ENCODE data around the gene SDK1.

Gene SDK1

DNA sequence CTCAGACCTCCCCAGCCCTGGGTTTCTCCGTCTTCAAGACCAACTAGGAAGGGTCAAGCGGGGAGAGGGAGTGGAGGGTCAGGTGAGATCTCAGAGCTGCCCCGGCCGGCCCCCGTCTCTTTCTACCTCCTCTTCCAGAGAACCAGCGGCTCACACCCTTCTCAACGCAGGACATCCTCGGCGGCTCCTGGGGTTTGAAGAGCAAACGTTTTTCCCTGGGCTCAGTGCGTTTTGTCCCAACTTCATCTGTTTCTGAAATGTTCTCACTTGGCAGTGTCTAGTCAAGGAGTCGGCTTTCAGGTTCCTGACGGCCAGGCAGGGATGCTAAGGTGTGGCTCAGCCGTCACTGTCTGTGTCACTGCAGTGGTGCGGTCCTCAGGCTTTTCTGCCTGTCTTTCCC lies 964.6 kb downstream of the SDK1 start:
- Histone ChIP-seq H3K27ac (no peak overlapping the region), H3K4me3 (no peak overlapping the region)
- no peak for DNase-seq (ENCODE audit: low spot score)
- TF ChIP-seq, protein P1, sequence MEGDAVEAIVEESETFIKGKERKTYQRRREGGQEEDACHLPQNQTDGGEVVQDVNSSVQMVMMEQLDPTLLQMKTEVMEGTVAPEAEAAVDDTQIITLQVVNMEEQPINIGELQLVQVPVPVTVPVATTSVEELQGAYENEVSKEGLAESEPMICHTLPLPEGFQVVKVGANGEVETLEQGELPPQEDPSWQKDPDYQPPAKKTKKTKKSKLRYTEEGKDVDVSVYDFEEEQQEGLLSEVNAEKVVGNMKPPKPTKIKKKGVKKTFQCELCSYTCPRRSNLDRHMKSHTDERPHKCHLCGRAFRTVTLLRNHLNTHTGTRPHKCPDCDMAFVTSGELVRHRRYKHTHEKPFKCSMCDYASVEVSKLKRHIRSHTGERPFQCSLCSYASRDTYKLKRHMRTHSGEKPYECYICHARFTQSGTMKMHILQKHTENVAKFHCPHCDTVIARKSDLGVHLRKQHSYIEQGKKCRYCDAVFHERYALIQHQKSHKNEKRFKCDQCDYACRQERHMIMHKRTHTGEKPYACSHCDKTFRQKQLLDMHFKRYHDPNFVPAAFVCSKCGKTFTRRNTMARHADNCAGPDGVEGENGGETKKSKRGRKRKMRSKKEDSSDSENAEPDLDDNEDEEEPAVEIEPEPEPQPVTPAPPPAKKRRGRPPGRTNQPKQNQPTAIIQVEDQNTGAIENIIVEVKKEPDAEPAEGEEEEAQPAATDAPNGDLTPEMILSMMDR (IDR thresholded peaks at IDR 0.05) = no peak

- H3K4me3 ChIP-seq = no peak overlapping the region
- peak; percentile 59 for DNase-seq (ENCODE audit: low spot score)
- TF ChIP-seq, protein P1 (IDR thresholded peaks at IDR 0.05) = no peak
- H3K27ac ChIP-seq = no peak overlapping the region
Observed at GRCh38 chr7:4266270-4267040, 965.4 kb downstream of the SDK1 start.

DNA sequence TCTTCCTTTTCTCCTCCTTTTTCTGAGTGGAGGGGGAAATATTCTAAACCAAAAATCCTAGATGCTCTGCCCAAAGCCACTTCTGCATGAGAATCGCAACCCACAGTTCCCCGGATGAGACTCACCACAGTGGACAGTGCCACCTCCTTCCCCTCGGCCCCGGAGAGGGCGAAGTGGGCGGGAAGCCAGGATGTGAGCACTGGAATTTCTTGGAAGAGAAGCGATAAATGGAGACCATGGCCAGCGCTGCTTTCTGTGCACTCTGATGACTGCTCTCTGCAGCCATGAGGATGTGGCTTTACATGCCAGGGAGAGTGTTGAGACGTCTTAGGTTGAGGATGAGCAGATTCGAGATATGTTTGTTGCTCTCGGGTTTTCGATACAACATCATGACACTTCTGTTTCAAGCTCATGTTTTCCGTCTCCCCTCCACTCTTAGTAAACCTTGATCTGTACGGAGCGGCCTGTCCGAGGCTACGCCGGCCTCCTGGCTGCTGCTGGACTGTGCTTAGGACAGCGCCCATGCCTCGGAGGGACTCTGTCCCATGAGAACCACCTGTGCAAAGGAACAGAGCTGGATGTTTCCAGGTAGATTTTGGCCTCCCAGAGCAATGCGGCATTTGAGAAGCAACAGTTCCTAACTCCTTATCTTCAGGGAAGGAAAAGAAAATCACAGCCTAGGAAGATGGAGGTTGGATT lies 966.4 kb downstream of the SDK1 start:
- TF ChIP-seq, protein P1 (IDR thresholded peaks at IDR 0.05) = no peak
- H3K27ac ChIP-seq = no peak overlapping the region
- DNase-seq (ENCODE audit: low spot score) = peak; percentile 56
- H3K4me3 ChIP-seq = no peak overlapping the region

- no peak overlapping the region for H3K27ac ChIP-seq
- DNase-seq (ENCODE audit: low spot score) = peak; percentile 43
- TF ChIP-seq, protein P1 (IDR thresholded peaks at IDR 0.05) = no peak
- no peak overlapping the region for H3K4me3 ChIP-seq
Observed at GRCh38 chr7:4268040-4268965, 967.3 kb downstream of the SDK1 start.

DNA sequence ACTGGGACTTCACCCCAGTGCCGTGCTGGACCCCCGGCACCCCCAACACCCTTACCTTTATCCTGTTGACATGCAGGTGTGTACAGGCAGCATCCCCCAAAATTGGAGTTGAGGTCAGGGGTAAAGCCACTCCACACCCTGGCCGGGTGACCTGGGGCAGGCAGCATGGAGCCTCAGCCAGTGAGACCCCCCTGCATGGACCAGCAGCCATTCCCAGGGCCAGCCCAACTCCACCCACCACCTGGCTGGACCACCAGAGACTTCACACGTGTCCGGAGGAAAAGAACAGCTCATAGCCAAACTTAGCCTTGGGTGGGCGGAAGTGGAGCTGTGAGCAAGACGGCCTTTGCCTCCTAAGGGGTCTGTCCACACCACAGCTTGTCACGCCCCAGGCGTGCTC lies 968.0 kb downstream of the SDK1 start:
- Histone ChIP-seq H3K27ac (no peak overlapping the region), H3K4me3 (no peak overlapping the region)
- TF ChIP-seq, protein P1 (IDR thresholded peaks at IDR 0.05) = no peak
- DNase-seq (ENCODE audit: low spot score) = peak; percentile 33

DNA sequence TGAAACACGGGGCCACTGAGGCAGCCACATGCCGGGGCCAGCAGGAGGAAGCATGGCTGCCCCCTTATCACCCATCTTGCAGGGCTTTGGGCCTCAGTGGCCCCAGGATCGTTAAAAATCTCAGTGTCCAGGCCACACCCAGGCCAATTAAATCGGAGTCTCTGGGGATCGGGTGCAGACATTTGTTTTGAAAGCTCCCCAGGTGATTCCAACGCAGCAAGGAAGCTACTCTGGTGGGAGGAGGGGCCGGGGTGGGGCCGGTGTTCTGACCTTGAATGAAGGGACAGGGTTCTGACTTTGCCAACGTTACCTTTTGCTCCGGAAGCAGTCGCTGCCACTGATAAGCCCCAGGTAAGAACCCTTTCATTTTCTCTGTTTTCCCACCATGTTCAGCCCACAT lies 968.7 kb downstream of the SDK1 start:
- Histone ChIP-seq H3K4me3 (no peak overlapping the region), H3K27ac (no peak overlapping the region)
- no peak for DNase-seq (ENCODE audit: low spot score)
- TF ChIP-seq, protein P1 (IDR thresholded peaks at IDR 0.05) = no peak
